HEK293T (cell line): ENCODE data around the gene COL5A1.

Source experiments
- FOXM1 ChIP-seq: fragments of 450-650 bp; IDR thresholded peaks from 2 replicates; pipeline ENCODE4 v1.6.1; 2017; ENCODE audit warnings: mild to moderate bottlenecking, borderline replicate concordance
- SP1 ChIP-seq: fragments of 450-650 bp; IDR thresholded peaks from 2 replicates; pipeline ENCODE4 v1.6.1; 2017
- TARDBP ChIP-seq: fragments of 450-650 bp; IDR thresholded peaks from 2 replicates; pipeline ENCODE4 v1.6.1; 2016

GRCh38 chr9:134723037-134723436, 81.4 kb downstream of the COL5A1 start:
- TF ChIP-seq SP1 (no peak), TARDBP (no peak), FOXM1 (no peak)
